IMR-90 (cell line): ENCODE results near the gene COL13A1. TPM values are rescaled to one million over a fixed set of nuclear protein-coding genes. Genes with fewer than 3 reads are reported as not detected.

Source experiments
- ATAC-seq: fragments of 200-7000 bp; cut with Tn5 transposase; 2 replicates; pipeline ENCODE4 v1.9.1; 2020; ENCODE audit warnings: low read depth, mild to moderate bottlenecking, moderate library complexity
- BruUV-seq: library from RNA; stranded (reverse); fragments of 400-500 nt; replicated peaks from 2 replicates; lab custom pipeline; 2021; lab: Mats Ljungman, UMichigan
- CTCF ChIA-PET: fragments of 300-600 bp; formaldehyde crosslinking; extraction: SDS; loops from one replicate; lab custom pipeline; 2021; ENCODE audit warnings: antibody characterized with exemption; lab: Yijun Ruan, JAX
- POLR2A ChIA-PET: fragments of 300-600 bp; sonication (Branson Sonifier 250); formaldehyde crosslinking; loops from one replicate; lab custom pipeline; 2022; ENCODE audit warnings: antibody characterized with exemption; ENCODE audit not compliant: unreplicated experiment; lab: Charles Lee
- DNase-seq: peaks from one replicate; pipeline ENCODE4 v3.0.0; 2013
- H2AFZ ChIP-seq: replicated peaks from 2 replicates; pipeline ENCODE3; 2013; ENCODE audit warnings: low read length, mild to moderate bottlenecking; ENCODE audit not compliant: poor library complexity
- H2AK5ac ChIP-seq: 2 replicates; pipeline ENCODE4 v1.6.1; 2013; ENCODE audit warnings: low read depth, low read length, inconsistent platforms
- H2AK9ac ChIP-seq: replicated peaks from 2 replicates; pipeline ENCODE3; 2013; ENCODE audit warnings: mild to moderate bottlenecking, low read depth, low read length, moderate library complexity; ENCODE audit not compliant: poor library complexity
- H2BK120ac ChIP-seq: 2 replicates; pipeline ENCODE4 v1.6.1; 2013; ENCODE audit warnings: low read depth, low read length, inconsistent platforms
- H2BK15ac ChIP-seq: 3 replicates; pipeline ENCODE4 v1.6.1; 2013; ENCODE audit warnings: low read depth, low read length, inconsistent platforms
- H2BK20ac ChIP-seq: 2 replicates; pipeline ENCODE4 v1.6.1; 2013; ENCODE audit warnings: low read depth, mild to moderate bottlenecking, inconsistent platforms, low read length, moderate library complexity
- H2BK5ac ChIP-seq: 2 replicates; pipeline ENCODE4 v1.6.1; 2013; ENCODE audit warnings: mild to moderate bottlenecking, low read depth, low read length, inconsistent platforms; ENCODE audit not compliant: poor library complexity, severe bottlenecking
- H3K14ac ChIP-seq: replicated peaks from 2 replicates; pipeline ENCODE4 v1.6.1; 2013; ENCODE audit warnings: low read depth, low read length, inconsistent platforms
- H3K18ac ChIP-seq: 2 replicates; pipeline ENCODE4 v1.6.1; 2013; ENCODE audit warnings: low read depth, low read length, control low read depth
- H3K23ac ChIP-seq: 2 replicates; pipeline ENCODE4 v1.6.1; 2013; ENCODE audit warnings: low read depth, low read length, inconsistent platforms
- H3K27ac ChIP-seq: 2 replicates; pipeline ENCODE4 v1.5.1; 2013; ENCODE audit warnings: mild to moderate bottlenecking, control low read depth, low read length; ENCODE audit not compliant: insufficient read depth
- H3K27me3 ChIP-seq: 2 replicates; pipeline ENCODE4 v1.6.1; 2013; ENCODE audit warnings: low read length; ENCODE audit not compliant: control insufficient read depth, insufficient read depth
- H3K36me3 ChIP-seq: 2 replicates; pipeline ENCODE4 v1.6.1; 2013; ENCODE audit warnings: low read length, mixed read lengths; ENCODE audit not compliant: control insufficient read depth, insufficient read depth
- H3K4ac ChIP-seq: 2 replicates; pipeline ENCODE4 v1.6.1; 2013; ENCODE audit warnings: low read depth, low read length, inconsistent platforms
- H3K4me1 ChIP-seq: 2 replicates; pipeline ENCODE4 v1.6.1; 2013; ENCODE audit warnings: low read length, mixed read lengths; ENCODE audit not compliant: control insufficient read depth, insufficient read depth
- H3K4me2 ChIP-seq: 2 replicates; pipeline ENCODE4 v1.6.1; 2013; ENCODE audit warnings: low read depth, mild to moderate bottlenecking, control low read depth, low read length, moderate library complexity
- H3K4me3 ChIP-seq: 2 replicates; pipeline ENCODE4 v1.5.1; 2013; ENCODE audit warnings: low read depth, mild to moderate bottlenecking, control low read depth, low read length, moderate library complexity; ENCODE audit not compliant: insufficient read depth
- H3K56ac ChIP-seq: 2 replicates; pipeline ENCODE4 v1.6.1; 2013; ENCODE audit warnings: low read length, inconsistent platforms; ENCODE audit not compliant: insufficient read depth; ENCODE audit errors: extremely low read depth
- H3K79me1 ChIP-seq, 2 experiments: 2 replicates each; pipeline ENCODE4 v1.6.1; 2013; ENCODE audit warnings: low read length in 2 of 2, inconsistent platforms in 1 of 2, low read depth in 1 of 2
- H3K9ac ChIP-seq: 2 replicates; pipeline ENCODE4 v1.6.1; 2013; ENCODE audit warnings: low read depth, low read length, control low read depth
- H3K9me1 ChIP-seq: 2 replicates; pipeline ENCODE4 v1.6.1; 2013; ENCODE audit warnings: low read length, inconsistent platforms; ENCODE audit not compliant: insufficient read depth
- H3K9me3 ChIP-seq: 2 replicates; pipeline ENCODE4 v1.6.1; 2013; ENCODE audit warnings: low read length; ENCODE audit not compliant: control insufficient read depth, insufficient read depth
- H4K20me1 ChIP-seq: 2 replicates; pipeline ENCODE4 v1.6.1; 2013; ENCODE audit warnings: low read length, inconsistent platforms; ENCODE audit not compliant: insufficient read depth
- H4K5ac ChIP-seq: 2 replicates; pipeline ENCODE4 v1.6.1; 2013; ENCODE audit warnings: mild to moderate bottlenecking, low read depth, low read length, control low read depth
- H4K8ac ChIP-seq, 2 experiments: 2 replicates each; pipeline ENCODE4 v1.6.1; 2013; ENCODE audit warnings: low read depth in 2 of 2, low read length in 2 of 2, control low read depth in 1 of 2, inconsistent platforms in 1 of 2
- H4K91ac ChIP-seq: 2 replicates; pipeline ENCODE4 v1.6.1; 2013; ENCODE audit warnings: low read depth, low read length, inconsistent platforms; ENCODE audit not compliant: insufficient read depth
- BHLHE40 ChIP-seq: fragments of 150-350 bp; IDR thresholded peaks from 2 replicates; pipeline ENCODE4 v1.6.1; 2016; ENCODE audit warnings: mild to moderate bottlenecking, low read depth, low read length
- CEBPB ChIP-seq: IDR thresholded peaks from 2 replicates; pipeline ENCODE4 v1.6.1; 2012; ENCODE audit warnings: low read depth, low read length, improper control_type of control experiment
- CHD1 ChIP-seq: IDR thresholded peaks from 2 replicates; pipeline ENCODE4 v1.6.1; 2012; ENCODE audit warnings: low read depth, low read length, improper control_type of control experiment
- FOS ChIP-seq: fragments of 150-350 bp; IDR thresholded peaks from 2 replicates; pipeline ENCODE4 v1.6.1; 2016; ENCODE audit warnings: low read depth, low read length
- MAFK ChIP-seq: IDR thresholded peaks from 2 replicates; pipeline ENCODE4 v1.6.1; 2012; ENCODE audit warnings: low read depth, low read length, improper control_type of control experiment
- MAZ ChIP-seq: IDR thresholded peaks from 2 replicates; pipeline ENCODE4 v1.6.1; 2012; ENCODE audit warnings: low read depth, mild to moderate bottlenecking, low read length, improper control_type of control experiment, moderate library complexity, borderline replicate concordance
- MXI1 ChIP-seq: IDR thresholded peaks from 2 replicates; pipeline ENCODE4 v1.6.1; 2012; ENCODE audit warnings: low read depth, mild to moderate bottlenecking, low read length, moderate library complexity, borderline replicate concordance
- NFE2L2 ChIP-seq: fragments of 150-350 bp; IDR thresholded peaks from 2 replicates; pipeline ENCODE4 v1.6.1; 2016; ENCODE audit warnings: low read depth, mild to moderate bottlenecking, low read length
- POLR2A ChIP-seq: IDR thresholded peaks from 2 replicates; pipeline ENCODE4 v1.6.1; 2012; ENCODE audit warnings: mild to moderate bottlenecking, low read depth, low read length
- RAD21 ChIP-seq: IDR thresholded peaks from 2 replicates; pipeline ENCODE4 v1.6.1; 2012; ENCODE audit warnings: low read length, improper control_type of control experiment
- RCOR1 ChIP-seq: IDR thresholded peaks from 2 replicates; pipeline ENCODE4 v1.6.1; 2012; ENCODE audit warnings: mild to moderate bottlenecking, low read length, improper control_type of control experiment; ENCODE audit not compliant: insufficient replicate concordance
- RFX5 ChIP-seq: IDR thresholded peaks from 2 replicates; pipeline ENCODE4 v1.8.0; 2012; ENCODE audit warnings: low read depth, mild to moderate bottlenecking, low read length, moderate library complexity
- SMC3 ChIP-seq: fragments of 150-350 bp; IDR thresholded peaks from 2 replicates; pipeline ENCODE4 v1.6.1; 2016; ENCODE audit warnings: low read depth, mild to moderate bottlenecking, antibody characterized with exemption, low read length, moderate library complexity
- WGBS, 2 experiments: methylation state at CpG; one replicate each; pipeline versions ENCODE4 v1.1.5 to v1.1.7; 2013; ENCODE audit warnings: missing lambda C conversion rate in 2 of 2; ENCODE audit not compliant: insufficient read length in 1 of 2; ENCODE audit errors: extremely low coverage in 2 of 2; 5-methylcytosine and 5-hydroxymethylcytosine counted together
- dilution Hi-C: fragments of 300-500 bp; cut with HindIII; formaldehyde crosslinking; loops from one replicate; pipeline ENCODE4 v1.14.3; 2018; ENCODE audit warnings: low sequenced_read_pairs; ENCODE audit not compliant: unreplicated experiment
- in situ Hi-C: fragments of 300-500 bp; cut with MboI; formaldehyde crosslinking; loops from 3 replicates; pipeline ENCODE4 v1.14.3; 2019; ENCODE audit warnings: low sequenced_read_pairs, inconsistent platforms, mixed read lengths
- intact Hi-C: fragments of 100-400 bp; cut with micrococcal nuclease; formaldehyde crosslinking; loops from 2 replicates; pipeline ENCODE4 v1.10.0; 2022
- polyA plus RNA-seq, 3 experiments: library from polyadenylated mRNA; depleted of rRNA; stranded (reverse); fragments of >200 nt; gene quantifications; 2 replicates each; pipeline ENCODE4 v1.2.3, GENCODE V29; 2012; ENCODE audit warnings: low replicate concordance in 1 of 3
- total RNA-seq: library from RNA; depleted of rRNA; stranded (reverse); fragments of >200 nt; gene quantifications from 2 replicates; pipeline ENCODE4 v1.2.3, GENCODE V29; 2012
- TF ChIP-seq, protein P1 (sequence below): conservative IDR thresholded peaks from 2 replicates; pipeline ENCODE4 v1.5.1; 2012; ENCODE audit warnings: mild to moderate bottlenecking, low read depth, low read length, improper control_type of control experiment
- TF ChIP-seq, protein P2 (sequence below): fragments of 150-350 bp; IDR thresholded peaks from 2 replicates; pipeline ENCODE4 v1.6.1; 2017; ENCODE audit warnings: mild to moderate bottlenecking, antibody characterized with exemption, low read length, low read depth
- TF ChIP-seq, protein P3 (sequence below): fragments of 150-350 bp; IDR thresholded peaks from 2 replicates; pipeline ENCODE4 v1.6.1; 2016; ENCODE audit warnings: low read depth, mild to moderate bottlenecking, low read length, moderate library complexity, borderline replicate concordance

Gene COL13A1
- total and polyA plus RNA-seq, 2 of the 4 experiments (the other 2 are of a cell fraction): 12.2 to 31.3 TPM

DNA sequence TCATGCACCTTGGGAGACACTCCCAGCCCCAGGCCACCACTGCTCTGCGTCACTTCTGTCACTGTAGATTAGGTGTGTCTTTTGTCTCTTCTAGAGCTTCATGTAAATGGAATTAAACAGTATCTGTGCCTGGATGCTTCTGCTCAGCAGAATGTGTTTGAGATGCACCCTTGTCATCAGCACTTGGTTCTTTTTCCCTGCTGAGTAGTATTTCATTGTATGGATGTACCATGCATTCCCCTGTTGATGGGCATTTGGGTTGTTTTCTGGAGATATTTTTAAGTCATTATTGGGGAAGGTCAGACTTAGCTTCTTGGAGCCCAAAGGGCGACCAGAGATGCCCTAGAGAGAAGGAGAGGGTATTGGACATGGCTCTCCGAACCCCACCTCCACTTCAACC lies 126.6 kb downstream of the COL13A1 start:
- H3K4me1 ChIP-seq: no peaks in the 10 kb centered on the region
- no peak overlapping the region for H3K4me2 ChIP-seq
- DNase-seq (no peak), ATAC-seq (no peak)
- no peak overlapping the region for H3K4ac ChIP-seq
- no peaks in the 10 kb centered on the region; the same call in 1 of the 2 replicates for H4K20me1 ChIP-seq
- no peak overlapping the region for H4K91ac ChIP-seq
- H2AK9ac ChIP-seq: no peak overlapping the region
- H4K5ac ChIP-seq: no peak overlapping the region
- POLR2A ChIA-PET: no interaction called here
- no peak overlapping the region for H3K56ac ChIP-seq
- no CpG with 5 or more reads among the region's 3 CpGs for WGBS, 2 experiments
- no peak overlapping the region for H3K14ac ChIP-seq
- H3K18ac ChIP-seq: no peak overlapping the region
- no peak overlapping the region for H2BK120ac ChIP-seq
- no peak overlapping the region for H2BK20ac ChIP-seq
- H3K9me3 ChIP-seq: no peaks in the 10 kb centered on the region
- H3K79me1 ChIP-seq: no peaks in the 10 kb centered on the region
- dilution Hi-C loops: no loop called here
- CTCF ChIA-PET: interaction anchor here (0.6 to 1.1 kb wide), 2 partner anchors 14 to 263 kb away, joined by 3 to 4 read pairs; no protein-coding TSS in a partner anchor
- TF ChIP-seq SMC3: no peak
- TF ChIP-seq FOS: no peak
- TF ChIP-seq, protein P1, sequence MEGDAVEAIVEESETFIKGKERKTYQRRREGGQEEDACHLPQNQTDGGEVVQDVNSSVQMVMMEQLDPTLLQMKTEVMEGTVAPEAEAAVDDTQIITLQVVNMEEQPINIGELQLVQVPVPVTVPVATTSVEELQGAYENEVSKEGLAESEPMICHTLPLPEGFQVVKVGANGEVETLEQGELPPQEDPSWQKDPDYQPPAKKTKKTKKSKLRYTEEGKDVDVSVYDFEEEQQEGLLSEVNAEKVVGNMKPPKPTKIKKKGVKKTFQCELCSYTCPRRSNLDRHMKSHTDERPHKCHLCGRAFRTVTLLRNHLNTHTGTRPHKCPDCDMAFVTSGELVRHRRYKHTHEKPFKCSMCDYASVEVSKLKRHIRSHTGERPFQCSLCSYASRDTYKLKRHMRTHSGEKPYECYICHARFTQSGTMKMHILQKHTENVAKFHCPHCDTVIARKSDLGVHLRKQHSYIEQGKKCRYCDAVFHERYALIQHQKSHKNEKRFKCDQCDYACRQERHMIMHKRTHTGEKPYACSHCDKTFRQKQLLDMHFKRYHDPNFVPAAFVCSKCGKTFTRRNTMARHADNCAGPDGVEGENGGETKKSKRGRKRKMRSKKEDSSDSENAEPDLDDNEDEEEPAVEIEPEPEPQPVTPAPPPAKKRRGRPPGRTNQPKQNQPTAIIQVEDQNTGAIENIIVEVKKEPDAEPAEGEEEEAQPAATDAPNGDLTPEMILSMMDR: no peak
- TF ChIP-seq, protein P2, sequence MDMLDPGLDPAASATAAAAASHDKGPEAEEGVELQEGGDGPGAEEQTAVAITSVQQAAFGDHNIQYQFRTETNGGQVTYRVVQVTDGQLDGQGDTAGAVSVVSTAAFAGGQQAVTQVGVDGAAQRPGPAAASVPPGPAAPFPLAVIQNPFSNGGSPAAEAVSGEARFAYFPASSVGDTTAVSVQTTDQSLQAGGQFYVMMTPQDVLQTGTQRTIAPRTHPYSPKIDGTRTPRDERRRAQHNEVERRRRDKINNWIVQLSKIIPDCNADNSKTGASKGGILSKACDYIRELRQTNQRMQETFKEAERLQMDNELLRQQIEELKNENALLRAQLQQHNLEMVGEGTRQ: no peak
- TF ChIP-seq BHLHE40: no peak
- TF ChIP-seq CEBPB: no peak
- no peak for TF ChIP-seq MXI1
- TF ChIP-seq MAFK: no peak
- TF ChIP-seq RCOR1: no peak
- no peak for TF ChIP-seq CHD1
- no peak for TF ChIP-seq POLR2A
- no peak for TF ChIP-seq NFE2L2
- TF ChIP-seq, protein P3, sequence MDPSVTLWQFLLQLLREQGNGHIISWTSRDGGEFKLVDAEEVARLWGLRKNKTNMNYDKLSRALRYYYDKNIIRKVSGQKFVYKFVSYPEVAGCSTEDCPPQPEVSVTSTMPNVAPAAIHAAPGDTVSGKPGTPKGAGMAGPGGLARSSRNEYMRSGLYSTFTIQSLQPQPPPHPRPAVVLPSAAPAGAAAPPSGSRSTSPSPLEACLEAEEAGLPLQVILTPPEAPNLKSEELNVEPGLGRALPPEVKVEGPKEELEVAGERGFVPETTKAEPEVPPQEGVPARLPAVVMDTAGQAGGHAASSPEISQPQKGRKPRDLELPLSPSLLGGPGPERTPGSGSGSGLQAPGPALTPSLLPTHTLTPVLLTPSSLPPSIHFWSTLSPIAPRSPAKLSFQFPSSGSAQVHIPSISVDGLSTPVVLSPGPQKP: no peak
- TF ChIP-seq RFX5: no peak
- TF ChIP-seq RAD21: no peak
- TF ChIP-seq MAZ: no peak
- H3K23ac ChIP-seq: no peak overlapping the region
- no peaks in the 10 kb centered on the region for H3K27me3 ChIP-seq
- no peak overlapping the region for H2BK15ac ChIP-seq
- H3K4me3 ChIP-seq: no peak overlapping the region
- H3K36me3 ChIP-seq: no peaks in the 10 kb centered on the region
- H2AK5ac ChIP-seq: no peak overlapping the region
- no peak overlapping the region for H3K9ac ChIP-seq
- no peak overlapping the region for H2BK5ac ChIP-seq
- 0 out of 2 replicates have a peak, but pooled peaks cover 5% of the 10 kb centered on the region for H3K9me1 ChIP-seq
- intact Hi-C loops: no loop called here
- no peak overlapping the region for H3K27ac ChIP-seq
- H2AFZ ChIP-seq: no peak overlapping the region
- no peak overlapping the region for H4K8ac ChIP-seq
- no TSS peak for BruUV-seq
- in situ Hi-C loops: no loop called here
